ENCODE measurements around the gene CADPS.

The CADPS gene

DNA sequence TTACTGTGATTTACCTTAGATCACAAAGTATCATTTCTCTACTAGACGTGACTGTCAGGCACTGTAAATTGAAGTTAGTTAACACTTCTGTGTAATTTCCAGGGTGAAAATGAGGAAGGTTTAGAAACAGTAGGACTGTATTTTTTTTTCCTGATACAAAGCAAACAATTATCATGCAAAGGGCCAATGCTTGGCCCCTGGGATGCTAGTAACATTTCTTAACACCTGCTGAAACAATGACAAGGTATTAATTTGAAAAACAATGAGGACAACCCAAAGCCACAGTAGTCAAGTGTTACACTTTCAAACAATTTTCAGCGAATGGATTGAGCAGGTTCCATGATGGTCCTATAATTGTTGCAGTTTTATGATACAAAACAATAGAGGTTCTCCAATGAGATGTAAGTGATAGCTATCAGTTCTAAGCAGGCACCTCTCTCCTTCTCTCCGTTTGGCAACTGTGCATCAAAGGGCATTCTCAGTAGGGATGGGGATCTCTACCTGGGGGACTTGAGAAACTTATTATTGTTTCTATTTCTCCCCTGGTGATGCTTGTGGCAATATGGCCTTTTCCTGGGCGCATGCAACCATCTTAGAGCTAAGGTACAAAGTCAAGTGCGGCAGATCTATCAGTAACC, 435.9 kb downstream of the CADPS start:
- TF ChIP-seq, protein P1, sequence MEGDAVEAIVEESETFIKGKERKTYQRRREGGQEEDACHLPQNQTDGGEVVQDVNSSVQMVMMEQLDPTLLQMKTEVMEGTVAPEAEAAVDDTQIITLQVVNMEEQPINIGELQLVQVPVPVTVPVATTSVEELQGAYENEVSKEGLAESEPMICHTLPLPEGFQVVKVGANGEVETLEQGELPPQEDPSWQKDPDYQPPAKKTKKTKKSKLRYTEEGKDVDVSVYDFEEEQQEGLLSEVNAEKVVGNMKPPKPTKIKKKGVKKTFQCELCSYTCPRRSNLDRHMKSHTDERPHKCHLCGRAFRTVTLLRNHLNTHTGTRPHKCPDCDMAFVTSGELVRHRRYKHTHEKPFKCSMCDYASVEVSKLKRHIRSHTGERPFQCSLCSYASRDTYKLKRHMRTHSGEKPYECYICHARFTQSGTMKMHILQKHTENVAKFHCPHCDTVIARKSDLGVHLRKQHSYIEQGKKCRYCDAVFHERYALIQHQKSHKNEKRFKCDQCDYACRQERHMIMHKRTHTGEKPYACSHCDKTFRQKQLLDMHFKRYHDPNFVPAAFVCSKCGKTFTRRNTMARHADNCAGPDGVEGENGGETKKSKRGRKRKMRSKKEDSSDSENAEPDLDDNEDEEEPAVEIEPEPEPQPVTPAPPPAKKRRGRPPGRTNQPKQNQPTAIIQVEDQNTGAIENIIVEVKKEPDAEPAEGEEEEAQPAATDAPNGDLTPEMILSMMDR (IDR thresholded peaks at IDR 0.05): no peak

DNA sequence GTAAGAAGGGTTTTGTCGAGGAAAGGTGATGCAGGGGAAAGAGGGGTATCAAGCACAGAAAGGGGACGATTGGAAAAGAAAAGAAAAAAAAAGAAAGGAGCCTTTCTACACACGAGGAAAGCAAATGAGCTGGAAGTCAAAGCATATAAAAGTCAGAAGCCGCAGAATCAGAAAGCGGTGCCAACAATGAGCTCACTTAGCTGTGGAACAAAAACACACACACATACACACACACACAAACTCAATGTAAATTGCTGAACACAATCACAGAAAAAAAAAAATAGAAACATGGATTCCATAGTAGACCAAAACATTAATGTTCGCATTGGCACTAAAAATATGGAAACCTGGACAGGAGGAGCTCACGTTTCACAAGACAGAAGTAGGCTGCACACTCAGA, 438.4 kb downstream of the CADPS start:
- TF ChIP-seq, protein P1 (IDR thresholded peaks at IDR 0.05): no peak

DNA sequence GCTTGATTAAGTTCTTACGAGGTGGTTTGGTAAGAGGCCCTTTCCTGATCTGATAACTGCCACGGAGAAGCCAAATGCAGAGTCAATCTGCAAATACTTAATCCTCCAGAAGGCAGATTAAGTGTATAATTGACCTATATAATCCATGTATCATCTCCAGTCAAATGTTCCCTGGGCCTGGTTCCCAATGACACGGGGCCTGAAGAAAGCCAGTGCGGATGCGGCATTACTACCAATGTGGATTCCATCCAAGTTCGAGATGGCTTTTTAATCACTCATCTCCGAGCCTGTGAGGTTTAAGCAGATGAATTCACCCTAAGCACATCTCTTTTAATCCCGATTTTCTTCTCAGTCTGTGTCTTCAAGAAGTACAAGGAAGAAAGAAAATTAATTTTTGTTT, 441.8 kb downstream of the CADPS start:
- TF ChIP-seq, protein P1 (IDR thresholded peaks at IDR 0.05): no peak

DNA sequence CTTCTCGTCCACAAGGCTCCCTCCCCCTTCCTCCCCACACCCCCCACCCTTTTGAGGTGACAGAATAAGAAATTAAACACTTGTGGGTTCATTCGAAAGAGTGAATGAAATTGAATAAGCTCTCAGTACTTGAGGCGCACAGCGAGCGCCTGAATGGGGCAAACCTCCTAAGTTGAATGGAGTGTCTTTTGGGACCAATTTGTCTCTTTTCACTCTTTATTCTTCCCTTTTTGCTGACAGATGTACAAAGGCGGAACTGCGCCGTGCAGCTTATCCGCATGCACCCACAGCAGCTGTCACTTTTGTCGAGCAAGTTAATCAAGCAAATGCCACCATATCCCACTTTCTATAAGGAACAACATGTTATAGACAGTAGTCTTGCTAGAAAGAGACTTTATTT, 454.0 kb downstream of the CADPS start:
- TF ChIP-seq, protein P1 (IDR thresholded peaks at IDR 0.05): no peak

DNA sequence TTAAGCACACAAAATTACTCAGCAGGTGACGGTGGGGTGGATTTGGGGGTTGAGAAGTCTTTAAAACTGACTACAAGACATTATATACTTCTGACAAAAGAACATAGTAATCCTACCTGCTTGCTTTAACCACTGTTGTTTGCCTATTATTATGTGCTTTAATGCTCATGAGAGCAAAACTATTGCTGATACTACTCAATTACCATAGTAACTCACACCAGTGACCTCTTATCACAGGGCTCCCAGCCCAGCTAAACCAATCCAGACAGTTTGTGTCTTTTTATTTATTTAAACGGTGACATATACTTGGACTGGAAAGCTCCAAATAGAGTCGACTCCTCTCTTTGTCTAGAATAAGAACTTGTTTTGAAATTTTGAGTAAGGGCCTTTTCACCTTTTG, 459.1 kb downstream of the CADPS start:
- TF ChIP-seq, protein P1 (IDR thresholded peaks at IDR 0.05): no peak

DNA sequence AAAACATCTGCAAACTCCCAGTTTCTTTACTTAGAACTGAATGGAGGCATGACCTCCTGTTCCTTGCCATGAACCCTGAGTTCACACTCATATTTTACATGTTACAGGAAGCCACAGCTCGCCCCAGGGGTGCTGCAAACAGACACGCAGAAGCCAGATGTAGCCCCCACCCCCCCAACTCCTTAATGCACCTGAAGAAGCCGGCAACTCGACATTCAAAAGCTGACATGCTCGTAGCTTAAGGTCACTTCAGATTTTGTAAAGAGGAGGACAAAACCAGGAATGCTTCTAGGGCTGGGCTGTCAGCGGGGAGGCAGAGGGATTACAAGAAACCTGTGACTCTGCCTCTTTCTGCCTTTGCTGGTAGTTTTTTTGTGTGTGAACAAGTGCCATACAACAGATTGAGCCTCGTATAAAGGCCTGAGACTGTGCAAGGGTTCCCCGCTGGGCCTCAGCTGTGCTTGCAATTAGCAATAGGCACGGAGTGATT, 459.9 kb downstream of the CADPS start:
- TF ChIP-seq, protein P1 (IDR thresholded peaks at IDR 0.05): no peak

DNA sequence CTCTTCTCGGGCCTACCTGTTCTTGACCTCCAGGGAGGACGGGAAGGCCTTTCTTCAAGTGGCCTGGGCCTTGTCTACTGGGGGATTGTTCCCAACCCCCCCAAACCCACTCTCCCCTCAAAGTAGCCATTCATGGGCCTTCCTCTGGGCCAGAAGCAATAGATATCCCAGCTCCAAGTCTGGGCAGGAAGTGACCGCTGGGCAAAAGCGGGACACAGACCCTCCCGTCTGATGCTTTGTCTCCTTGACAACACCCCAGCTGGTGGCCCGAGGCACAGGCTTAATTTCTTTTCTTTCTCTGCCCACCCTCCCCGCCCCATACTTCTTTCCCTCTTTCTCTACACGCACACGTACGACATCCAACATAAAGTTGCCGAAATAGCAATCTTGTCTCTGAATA, 460.4 kb downstream of the CADPS start:
- TF ChIP-seq, protein P1 (IDR thresholded peaks at IDR 0.05): no peak

DNA sequence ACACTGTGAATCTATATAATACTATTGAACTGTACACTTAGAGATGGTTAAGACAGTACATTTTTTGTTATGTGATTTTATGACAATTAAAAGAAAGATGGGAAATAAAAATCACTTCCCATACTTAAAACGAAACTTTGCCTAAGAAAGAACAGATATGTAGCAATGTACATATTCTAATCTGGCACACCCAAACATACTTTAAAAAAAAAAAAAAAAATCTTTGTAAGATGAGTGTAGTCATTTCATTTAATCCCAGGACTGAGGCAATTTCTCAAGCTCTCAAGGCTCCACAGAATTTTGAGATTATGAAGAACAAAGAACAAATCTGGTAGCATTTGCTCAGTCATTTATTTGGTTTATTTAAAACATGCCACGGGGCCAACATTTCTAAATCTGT, 461.5 kb downstream of the CADPS start:
- TF ChIP-seq, protein P1 (IDR thresholded peaks at IDR 0.05): no peak
